DND-41 (cell line): ENCODE measurements around the gene TLX1.

Experiments used
- EZH2 ChIP-seq: IDR thresholded peaks from 3 replicates; pipeline ENCODE4 v1.6.1; 2012; ENCODE audit warnings: borderline replicate concordance, low read depth, mild to moderate bottlenecking, moderate library complexity, low read length, inconsistent platforms; ENCODE audit not compliant: severe bottlenecking
- TF ChIP-seq, protein P1 (sequence below): IDR thresholded peaks from 2 replicates; pipeline ENCODE4 v1.5.1; 2012; ENCODE audit warnings: borderline replicate concordance, low read length, moderate library complexity, mild to moderate bottlenecking; ENCODE audit not compliant: poor library complexity, severe bottlenecking; ENCODE audit errors: extremely low read depth

DNA sequence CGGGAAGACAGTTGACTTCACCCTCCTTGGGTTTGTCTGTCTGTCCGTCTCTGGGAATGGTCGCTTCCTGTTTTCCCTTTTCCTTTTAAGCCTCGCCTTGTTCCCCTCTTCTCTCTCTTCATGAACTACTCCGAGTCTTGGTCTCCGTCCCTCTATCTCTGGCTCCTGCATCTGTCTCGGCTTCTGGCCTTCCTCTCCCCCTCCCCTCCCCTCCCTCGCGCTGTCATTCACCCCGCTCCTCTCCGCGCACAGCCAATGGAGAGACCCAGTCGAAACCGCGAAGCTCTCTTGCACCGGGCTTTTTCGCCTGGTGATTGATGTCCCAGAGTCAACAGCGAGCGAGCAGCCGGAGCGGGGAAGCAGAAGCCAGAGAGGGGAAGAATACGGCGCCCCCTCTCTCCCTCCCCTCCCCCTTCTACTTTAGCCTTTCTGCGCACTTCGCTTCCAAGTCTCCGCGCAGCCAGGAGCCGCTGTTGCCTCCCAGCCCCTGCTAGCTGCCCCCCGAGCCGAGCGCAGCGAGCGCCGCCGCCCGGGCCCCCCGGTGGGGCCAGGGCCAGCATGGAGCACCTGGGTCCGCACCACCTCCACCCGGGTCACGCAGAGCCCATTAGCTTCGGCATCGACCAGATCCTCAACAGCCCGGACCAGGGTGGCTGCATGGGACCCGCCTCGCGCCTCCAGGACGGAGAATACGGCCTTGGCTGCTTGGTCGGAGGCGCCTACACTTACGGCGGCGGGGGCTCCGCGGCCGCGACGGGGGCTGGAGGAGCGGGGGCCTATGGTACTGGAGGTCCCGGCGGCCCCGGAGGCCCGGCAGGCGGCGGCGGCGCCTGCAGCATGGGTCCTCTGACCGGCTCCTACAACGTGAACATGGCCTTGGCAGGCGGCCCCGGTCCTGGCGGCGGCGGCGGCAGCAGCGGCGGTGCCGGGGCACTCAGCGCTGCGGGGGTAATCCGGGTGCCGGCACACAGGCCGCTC is at the start of gene TLX1:
- TF ChIP-seq, protein P1, sequence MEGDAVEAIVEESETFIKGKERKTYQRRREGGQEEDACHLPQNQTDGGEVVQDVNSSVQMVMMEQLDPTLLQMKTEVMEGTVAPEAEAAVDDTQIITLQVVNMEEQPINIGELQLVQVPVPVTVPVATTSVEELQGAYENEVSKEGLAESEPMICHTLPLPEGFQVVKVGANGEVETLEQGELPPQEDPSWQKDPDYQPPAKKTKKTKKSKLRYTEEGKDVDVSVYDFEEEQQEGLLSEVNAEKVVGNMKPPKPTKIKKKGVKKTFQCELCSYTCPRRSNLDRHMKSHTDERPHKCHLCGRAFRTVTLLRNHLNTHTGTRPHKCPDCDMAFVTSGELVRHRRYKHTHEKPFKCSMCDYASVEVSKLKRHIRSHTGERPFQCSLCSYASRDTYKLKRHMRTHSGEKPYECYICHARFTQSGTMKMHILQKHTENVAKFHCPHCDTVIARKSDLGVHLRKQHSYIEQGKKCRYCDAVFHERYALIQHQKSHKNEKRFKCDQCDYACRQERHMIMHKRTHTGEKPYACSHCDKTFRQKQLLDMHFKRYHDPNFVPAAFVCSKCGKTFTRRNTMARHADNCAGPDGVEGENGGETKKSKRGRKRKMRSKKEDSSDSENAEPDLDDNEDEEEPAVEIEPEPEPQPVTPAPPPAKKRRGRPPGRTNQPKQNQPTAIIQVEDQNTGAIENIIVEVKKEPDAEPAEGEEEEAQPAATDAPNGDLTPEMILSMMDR: no peak
- TF ChIP-seq EZH2: no peak
